Choroid plexus epithelial cell (primary cell): ENCODE data around the gene GGCX.

Experiments used
- DNase-seq: peaks from one replicate; pipeline ENCODE4 v3.0.0-alpha.2; 2010; ENCODE audit warnings: low read depth
- H3K4me3 ChIP-seq: 2 replicates; pipeline ENCODE4 v1.5.1; 2011; ENCODE audit warnings: low read depth, mild to moderate bottlenecking, control low read depth, low read length, moderate library complexity
- TF ChIP-seq, protein P1 (sequence below): conservative IDR thresholded peaks from 2 replicates; pipeline ENCODE4 v1.5.1; 2011; ENCODE audit warnings: low read depth, mild to moderate bottlenecking, control low read depth, inconsistent platforms, low read length, moderate library complexity

Gene GGCX

DNA sequence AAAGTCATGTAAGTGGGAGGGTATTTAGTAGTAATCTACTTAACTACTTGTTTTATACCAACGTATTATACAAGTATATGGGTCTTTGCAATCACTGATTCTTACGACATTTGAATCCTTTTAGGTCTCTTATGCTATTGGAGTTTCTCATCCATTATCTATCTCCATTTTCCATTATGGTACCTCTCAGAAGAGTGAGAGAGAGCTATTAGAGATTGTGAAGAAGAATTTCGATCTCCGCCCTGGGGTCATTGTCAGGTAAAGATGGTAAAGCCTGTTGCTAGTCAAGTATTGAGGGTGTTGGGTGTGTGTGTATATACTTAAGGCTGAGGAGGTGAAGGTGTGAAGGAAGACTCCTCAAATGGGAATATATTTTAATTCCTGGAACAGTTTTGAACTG lies 18.5 kb downstream of the GGCX start:
- H3K4me3 ChIP-seq: no peak overlapping the region
- TF ChIP-seq, protein P1, sequence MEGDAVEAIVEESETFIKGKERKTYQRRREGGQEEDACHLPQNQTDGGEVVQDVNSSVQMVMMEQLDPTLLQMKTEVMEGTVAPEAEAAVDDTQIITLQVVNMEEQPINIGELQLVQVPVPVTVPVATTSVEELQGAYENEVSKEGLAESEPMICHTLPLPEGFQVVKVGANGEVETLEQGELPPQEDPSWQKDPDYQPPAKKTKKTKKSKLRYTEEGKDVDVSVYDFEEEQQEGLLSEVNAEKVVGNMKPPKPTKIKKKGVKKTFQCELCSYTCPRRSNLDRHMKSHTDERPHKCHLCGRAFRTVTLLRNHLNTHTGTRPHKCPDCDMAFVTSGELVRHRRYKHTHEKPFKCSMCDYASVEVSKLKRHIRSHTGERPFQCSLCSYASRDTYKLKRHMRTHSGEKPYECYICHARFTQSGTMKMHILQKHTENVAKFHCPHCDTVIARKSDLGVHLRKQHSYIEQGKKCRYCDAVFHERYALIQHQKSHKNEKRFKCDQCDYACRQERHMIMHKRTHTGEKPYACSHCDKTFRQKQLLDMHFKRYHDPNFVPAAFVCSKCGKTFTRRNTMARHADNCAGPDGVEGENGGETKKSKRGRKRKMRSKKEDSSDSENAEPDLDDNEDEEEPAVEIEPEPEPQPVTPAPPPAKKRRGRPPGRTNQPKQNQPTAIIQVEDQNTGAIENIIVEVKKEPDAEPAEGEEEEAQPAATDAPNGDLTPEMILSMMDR: no peak
- DNase-seq: no peak

DNA sequence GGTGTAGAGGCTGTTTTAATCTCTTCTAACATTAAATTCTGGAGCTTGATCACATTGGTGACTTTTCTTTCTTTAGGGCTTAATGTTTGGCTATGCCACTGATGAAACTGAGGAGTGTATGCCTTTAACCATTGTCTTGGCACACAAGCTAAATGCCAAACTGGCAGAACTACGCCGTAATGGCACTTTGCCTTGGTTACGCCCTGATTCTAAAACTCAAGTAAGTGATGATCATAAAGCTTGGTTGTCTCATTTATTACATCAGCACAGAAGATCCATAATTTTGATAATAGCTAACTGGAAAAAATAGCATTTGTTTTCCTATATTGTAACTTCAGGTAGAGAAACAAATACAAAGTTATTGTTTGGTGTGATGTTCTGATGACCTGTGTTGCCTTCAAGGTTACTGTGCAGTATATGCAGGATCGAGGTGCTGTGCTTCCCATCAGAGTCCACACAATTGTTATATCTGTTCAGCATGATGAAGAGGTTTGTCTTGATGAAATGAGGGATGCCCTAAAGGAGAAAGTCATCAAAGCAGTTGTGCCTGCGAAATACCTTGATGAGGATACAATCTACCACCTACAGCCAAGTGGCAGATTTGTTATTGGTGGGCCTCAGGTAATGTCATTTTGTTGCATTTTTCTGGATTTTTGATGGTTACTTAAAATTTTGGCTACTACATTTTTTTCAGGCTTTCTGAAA lies 19.4 kb downstream of the GGCX start:
- DNase-seq: no peak
- TF ChIP-seq, protein P1: no peak
- peak overlapping the region; percentile 98 for H3K4me3 ChIP-seq

DNA sequence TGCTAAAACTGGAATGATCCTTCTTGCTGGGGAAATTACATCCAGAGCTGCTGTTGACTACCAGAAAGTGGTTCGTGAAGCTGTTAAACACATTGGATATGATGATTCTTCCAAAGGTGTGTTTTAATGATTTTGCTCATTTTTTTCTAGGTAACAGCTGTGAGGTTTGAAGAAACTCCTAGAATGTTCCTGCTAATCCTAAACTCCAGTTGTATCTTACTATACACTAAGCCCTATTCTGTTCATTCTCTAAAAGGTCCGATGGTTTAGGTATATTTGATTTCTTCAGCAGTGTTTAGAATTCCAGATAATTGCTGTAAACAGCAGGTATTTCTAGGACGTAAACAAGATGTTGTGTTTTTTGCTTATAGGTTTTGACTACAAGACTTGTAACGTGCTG lies 20.0 kb downstream of the GGCX start:
- peak overlapping the region; percentile 98 for H3K4me3 ChIP-seq
- TF ChIP-seq, protein P1: no peak
- no peak for DNase-seq

DNA sequence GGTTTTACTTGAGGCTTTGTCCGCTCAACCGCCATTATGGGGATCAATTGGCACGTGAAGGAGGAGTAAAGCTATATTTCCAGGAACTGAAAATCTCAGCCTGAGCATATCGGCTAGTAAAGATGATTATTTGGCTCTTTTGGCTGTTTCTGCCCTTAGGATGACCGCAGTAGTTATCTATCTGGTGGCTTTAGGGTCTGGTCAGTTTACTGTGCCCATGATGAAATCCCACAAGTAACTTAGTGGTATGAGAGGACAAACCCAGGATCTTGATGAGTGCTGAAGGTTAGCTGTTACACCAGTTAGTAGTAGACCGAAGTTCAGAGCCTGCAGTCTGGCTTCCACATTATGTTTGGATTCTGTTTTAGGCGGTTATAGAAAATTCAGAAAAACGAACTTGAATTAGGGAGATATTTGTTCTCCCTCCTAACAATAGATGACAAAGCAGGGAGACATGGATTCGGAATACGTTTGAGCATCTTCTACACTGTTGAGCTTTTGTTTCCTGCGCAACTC lies 21.1 kb downstream of the GGCX start:
- peak overlapping the region; percentile 98 for H3K4me3 ChIP-seq
- DNase-seq: peak; percentile 43
- TF ChIP-seq, protein P1: no peak

DNA sequence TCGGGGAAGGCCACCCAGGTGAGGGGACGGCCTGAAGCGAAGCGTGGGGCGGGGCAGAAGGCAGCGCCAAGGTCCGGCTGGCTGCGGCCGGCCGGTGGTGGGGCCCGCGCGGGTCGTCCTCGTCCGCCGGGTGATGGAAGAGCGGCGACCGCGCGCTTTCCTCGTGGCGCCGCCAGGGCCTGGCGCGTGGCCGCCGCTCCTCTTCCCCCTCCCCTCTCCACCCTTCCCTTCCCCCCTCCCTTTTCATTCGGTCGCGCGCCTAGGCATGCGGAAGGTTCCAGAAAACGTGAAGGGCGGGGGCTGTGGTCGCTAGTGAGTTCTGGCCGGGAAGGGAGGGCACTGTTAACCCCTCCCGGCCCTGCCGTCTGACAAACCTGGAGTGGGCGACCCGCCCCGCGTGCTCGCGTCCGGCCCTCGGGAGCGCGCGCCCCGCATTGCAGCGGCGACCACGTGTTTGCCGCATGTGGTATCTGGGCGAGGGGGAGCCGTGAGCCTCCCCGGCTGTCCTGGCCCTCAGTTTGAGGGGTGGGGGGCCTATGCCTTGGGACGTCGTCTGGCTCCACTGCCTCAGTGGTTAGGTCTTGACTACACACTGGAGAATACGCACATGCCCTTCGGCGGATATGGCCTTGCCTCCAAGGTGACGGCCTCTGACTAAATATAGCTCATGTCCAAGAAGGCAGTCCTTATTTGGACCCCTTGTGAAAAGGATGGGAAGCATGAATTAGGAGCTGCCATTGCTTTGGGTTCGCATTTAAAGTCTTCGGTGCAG lies 21.7 kb downstream of the GGCX start:
- peak overlapping the region; percentile 98 for H3K4me3 ChIP-seq
- TF ChIP-seq, protein P1: no peak
- peak; percentile 74 for DNase-seq

DNA sequence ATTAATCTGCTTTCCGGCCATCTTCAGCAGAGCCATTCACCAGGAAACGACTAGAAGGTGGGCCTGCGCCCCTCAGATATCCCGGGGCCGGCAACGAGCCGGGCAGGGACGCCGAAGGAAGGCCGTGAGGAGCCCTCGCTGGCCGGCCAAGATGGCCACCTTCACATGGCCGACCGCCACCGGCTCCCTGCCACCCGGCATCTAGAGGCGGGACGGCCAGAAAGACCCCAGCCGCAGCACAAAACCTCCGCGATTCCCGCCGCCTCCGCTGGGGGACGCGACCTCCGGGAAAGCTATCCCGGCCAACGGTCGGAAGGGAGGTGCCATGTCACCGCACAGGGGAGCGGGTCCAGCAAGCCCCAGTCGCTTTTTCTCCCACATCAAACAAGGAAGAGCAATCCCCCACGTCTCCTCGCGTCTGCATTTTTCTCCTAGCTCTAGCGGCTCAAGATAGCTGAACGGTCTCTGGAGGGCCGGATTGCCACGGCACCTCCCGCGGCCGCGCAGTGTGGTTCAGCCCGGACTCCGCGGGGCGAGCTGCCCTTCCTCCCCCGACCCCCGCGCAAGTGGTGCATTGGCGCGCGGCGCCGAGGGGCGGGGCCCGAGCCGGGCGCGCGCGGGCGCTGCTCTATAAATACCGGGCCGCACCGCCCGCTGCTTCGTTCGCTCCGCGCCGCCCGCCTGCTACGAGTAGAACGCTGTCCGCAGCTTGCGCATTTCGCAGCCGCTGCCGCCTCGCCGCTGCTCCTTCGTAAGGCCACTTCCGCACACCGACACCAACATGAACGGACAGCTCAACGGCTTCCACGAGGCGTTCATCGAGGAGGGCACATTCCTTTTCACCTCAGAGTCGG lies 22.6 kb downstream of the GGCX start, which contains the start of gene MAT2A:
MAT2A (plus strand) TSS at position 662 of the 854 bp plus-strand sequence; CDS start at position 782, 120 bp downstream.
- peak within 1 kb of the TSS; percentile 98 for H3K4me3 ChIP-seq
- TF ChIP-seq, protein P1: peak; percentile 66
- peak; percentile 93 for DNase-seq
